Adrenal gland (tissue), 12 donors: ENCODE results near the gene ERN1. TPM values are rescaled to one million over a fixed set of nuclear protein-coding genes. Genes with fewer than 3 reads are reported as not detected.

ENCODE experiments used
- DNase-seq, 7 donors: peaks; one replicate each; pipeline ENCODE4 v3.0.0-alpha.2; 2019 to 2020
- H3K27ac ChIP-seq, 5 donors: fragments of 200-600 bp; sonication (generic) in 4 of 5; 1 replicate in 3 of 5; 2 replicates in 2 of 5; pipeline versions ENCODE4 v1.5.1 to v1.8.0; 2016 to 2020; ENCODE audit warnings: mild to moderate bottlenecking in 1 of 5
- H3K27me3 ChIP-seq: fragments of 200-600 bp; 2 replicates; pipeline ENCODE4 v1.8.0; 2021
- H3K36me3 ChIP-seq, 2 donors: fragments of 200-600 bp; replicated peaks in 1 of 2; 1 replicate in 1 of 2; 2 replicates in 1 of 2; pipeline versions ENCODE4 v1.5.1 to v1.8.0; 2018 to 2022
- H3K4me1 ChIP-seq, 2 donors: fragments of 200-600 bp; replicated peaks in 1 of 2; 1 replicate in 1 of 2; 2 replicates in 1 of 2; pipeline versions ENCODE4 v1.5.1 to v1.8.0; 2018 to 2021
- H3K4me3 ChIP-seq, 4 donors: fragments of 200-600 bp; sonication (generic) in 3 of 4; one replicate each; pipeline ENCODE4 v1.5.1; 2016 to 2018
- H3K9me3 ChIP-seq, 3 donors: fragments of 200-600 bp; sonication (generic) in 1 of 3; replicated peaks in 1 of 3; 1 replicate in 2 of 3; 2 replicates in 1 of 3; pipeline versions ENCODE4 v1.5.1 to v1.8.0; 2016 to 2021
- POLR2A ChIP-seq, 2 donors: fragments of 450-650 bp; IDR thresholded peaks; one replicate each; pipeline ENCODE4 v1.6.1; 2017; ENCODE audit warnings: antibody characterized with exemption in 2 of 2, mild to moderate bottlenecking in 2 of 2, moderate library complexity in 1 of 2
- WGBS, 4 donors: extraction: QIAGEN DNeasy Blood & Tissue Kit in 2 of 4; methylation state at CpG; one replicate each; pipeline versions ENCODE4 v1.1.5 to v1.1.7; 2013 to 2017; 5-methylcytosine and 5-hydroxymethylcytosine counted together
- intact Hi-C, 2 donors: fragments of 100-400 bp; cut with DNase I; formaldehyde crosslinking; loops; one replicate each; pipeline versions ENCODE4 v1.14.1 to v1.15.0; 2022 to 2023
- polyA plus RNA-seq, 3 donors: library from polyadenylated mRNA; stranded (reverse); fragments of 200-250 nt in 2 of 3; fragments of 350-450 nt in 1 of 3; fragmentation: Illumina TruSeq in 1 of 3; extraction: RNeasy Lipid Tissue Mini Kit (QIAGEN cat#74804) in 1 of 3; gene quantifications; one replicate each; pipeline ENCODE4 v1.2.3, GENCODE V29; 2013 to 2014
- total RNA-seq, 9 donors: library from RNA; depleted of rRNA in 4 of 9; stranded (reverse); fragments of >200 nt in 4 of 9; fragments of 120-200 nt in 1 of 9; fragmentation: NEBNext Ultra II Directional in 1 of 9; extraction: Animal tissue kit (Norgen Biotek cat#: 25700) in 1 of 9; gene quantifications; one replicate each; pipeline versions ENCODE4 v1.1.0 to v1.2.4, GENCODE V29; 2013 to 2023
- TF ChIP-seq, protein P1 (sequence below), 6 experiments: fragments of 450-650 bp in 4 of 6; fragments of 200-600 bp in 2 of 6; sonication (generic) in 1 of 6; IDR thresholded peaks; 1 replicate in 5 of 6; 2 replicates in 1 of 6; pipeline versions ENCODE4 v1.5.1 to v1.8.0; 2016 to 2021; ENCODE audit warnings: antibody characterized with exemption in 6 of 6, mild to moderate bottlenecking in 2 of 6, moderate library complexity in 1 of 6
- donor health status: healthy with polysubstance abuse.
- donor health status: Bipolar disorder and iron deficiency.
- donor health status: DM: yes; HTN: yes; CAD: no.
- donor health status: DM: no; HTN: no; CAD: no.
- donor health status: DM: no; HTN: no; CAD: no.
- donor health status: DM: yes; HTN: yes; CAD: no.

Gene ERN1
- total and polyA plus RNA-seq, 12 donors, result 31.9 to 205 (median 63.1) TPM

DNA sequence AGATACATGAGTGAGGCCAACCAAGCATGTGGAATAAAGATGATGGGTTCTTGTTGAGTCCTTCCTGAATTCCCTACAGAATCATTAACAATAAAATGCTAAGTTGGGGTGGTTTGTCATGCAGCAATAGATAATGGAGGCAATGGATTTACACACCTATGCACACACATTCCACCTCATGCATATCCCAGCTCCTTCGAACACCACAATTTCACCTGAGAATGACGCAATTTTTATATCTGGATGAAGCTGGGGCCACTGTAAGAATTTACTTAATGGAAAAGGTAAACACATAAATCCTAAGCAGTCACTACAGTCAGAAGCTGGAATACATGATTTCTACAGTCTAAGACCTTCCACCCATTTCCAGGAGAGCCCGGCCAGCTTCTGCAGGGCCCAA is 59.7 kb downstream of the ERN1 start:
- no peak overlapping the region for H3K27ac ChIP-seq

DNA sequence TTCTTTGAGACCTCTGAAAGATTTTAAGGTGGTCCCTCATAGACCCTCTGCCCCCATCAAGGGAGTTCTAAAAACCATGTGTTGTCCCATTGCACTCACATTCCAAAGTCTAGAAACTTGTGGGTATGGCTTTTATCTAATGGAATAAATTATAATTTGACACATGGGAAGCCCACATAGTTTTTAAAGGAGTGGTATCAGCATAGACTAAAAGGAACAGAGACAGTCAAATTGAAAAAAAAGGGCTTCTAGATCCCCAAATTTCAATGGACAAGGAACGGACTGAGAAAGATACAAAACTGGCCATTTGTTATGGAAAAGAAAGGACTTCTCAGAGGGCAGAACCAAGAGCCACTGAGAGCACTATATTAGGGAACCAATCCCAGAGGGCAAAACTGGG is 60.8 kb downstream of the ERN1 start:
- no peaks in the 10 kb centered on the region for H3K27me3 ChIP-seq
- H3K9me3 ChIP-seq, result no peaks in the 10 kb centered on the region
- intact Hi-C loops, result loop anchor here in 1 of 2 donors (10.0 kb wide), 2 partner anchors 66 to 216 kb away; partner anchors contain the start of gene ERN1
- WGBS, 4 donors, result 96 to 98% (median 97%) methylated on average over 1 of the region's 1 CpG
- H3K27ac ChIP-seq, result no peak overlapping the region
- DNase-seq, result no peak
- TF ChIP-seq POLR2A (IDR thresholded peaks at IDR 0.05), result no peak
- TF ChIP-seq, protein P1, sequence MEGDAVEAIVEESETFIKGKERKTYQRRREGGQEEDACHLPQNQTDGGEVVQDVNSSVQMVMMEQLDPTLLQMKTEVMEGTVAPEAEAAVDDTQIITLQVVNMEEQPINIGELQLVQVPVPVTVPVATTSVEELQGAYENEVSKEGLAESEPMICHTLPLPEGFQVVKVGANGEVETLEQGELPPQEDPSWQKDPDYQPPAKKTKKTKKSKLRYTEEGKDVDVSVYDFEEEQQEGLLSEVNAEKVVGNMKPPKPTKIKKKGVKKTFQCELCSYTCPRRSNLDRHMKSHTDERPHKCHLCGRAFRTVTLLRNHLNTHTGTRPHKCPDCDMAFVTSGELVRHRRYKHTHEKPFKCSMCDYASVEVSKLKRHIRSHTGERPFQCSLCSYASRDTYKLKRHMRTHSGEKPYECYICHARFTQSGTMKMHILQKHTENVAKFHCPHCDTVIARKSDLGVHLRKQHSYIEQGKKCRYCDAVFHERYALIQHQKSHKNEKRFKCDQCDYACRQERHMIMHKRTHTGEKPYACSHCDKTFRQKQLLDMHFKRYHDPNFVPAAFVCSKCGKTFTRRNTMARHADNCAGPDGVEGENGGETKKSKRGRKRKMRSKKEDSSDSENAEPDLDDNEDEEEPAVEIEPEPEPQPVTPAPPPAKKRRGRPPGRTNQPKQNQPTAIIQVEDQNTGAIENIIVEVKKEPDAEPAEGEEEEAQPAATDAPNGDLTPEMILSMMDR (IDR thresholded peaks at IDR 0.05), result no peak
- no peak overlapping the region for H3K4me3 ChIP-seq
- H3K4me1 ChIP-seq, result peaks cover 0 to 12% of the 10 kb centered on the region in 2 donors
- H3K36me3 ChIP-seq, result peaks cover 0 to 90% of the 10 kb centered on the region in 2 donors

More for the DNA sequence above, 59.7 kb downstream of the ERN1 start:
- 97 to 98% (median 98%) methylated on average over 3 of the region's 3 CpGs for WGBS, 4 donors
- Histone ChIP-seq H3K4me1 (peaks cover 0 to 7% of the 10 kb centered on the region in 2 donors), H3K27me3 (no peaks in the 10 kb centered on the region), H3K9me3 (no peaks in the 10 kb centered on the region), H3K4me3 (no peak overlapping the region), H3K36me3 (peaks cover 0 to 91% of the 10 kb centered on the region in 2 donors)
- intact Hi-C loops, result no loop called here
- no peak for DNase-seq
- no peak for TF ChIP-seq POLR2A (IDR thresholded peaks at IDR 0.05)
- TF ChIP-seq, protein P1 (IDR thresholded peaks at IDR 0.05), result no peak

DNA sequence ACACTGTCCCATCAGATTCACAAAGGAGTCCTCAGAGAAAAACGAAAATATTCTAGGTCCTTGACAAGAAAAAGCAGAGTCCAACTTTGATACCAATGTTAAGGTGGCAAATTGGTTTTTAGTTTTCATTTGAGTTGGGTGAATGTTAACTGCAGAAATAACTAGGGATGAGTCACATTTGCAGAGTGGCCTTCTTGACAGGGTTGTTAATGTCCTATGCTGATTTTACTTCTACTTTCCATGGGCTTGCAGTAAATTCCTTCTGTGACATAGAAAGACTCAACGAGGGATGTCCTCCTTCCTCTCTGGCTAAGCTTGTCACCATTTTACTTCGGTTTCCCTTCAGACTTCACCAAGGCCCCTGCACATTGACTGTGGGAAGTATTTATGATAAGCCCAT is 62.3 kb downstream of the ERN1 start:
- H3K4me3 ChIP-seq, result no peak overlapping the region
- peak overlapping the region in 3 of 5 donors; percentile 24 to 60 (median 47) for H3K27ac ChIP-seq
- peaks cover 0 to 91% of the 10 kb centered on the region in 2 donors for H3K36me3 ChIP-seq
- H3K9me3 ChIP-seq, result no peaks in the 10 kb centered on the region
- TF ChIP-seq POLR2A (IDR thresholded peaks at IDR 0.05), result no peak
- TF ChIP-seq, protein P1 (IDR thresholded peaks at IDR 0.05), result no peak
- H3K4me1 ChIP-seq, result peaks cover 4 to 27% of the 10 kb centered on the region in 2 donors
- WGBS, 4 donors, result 34 to 49% (median 45%) methylated on average over 3 of the region's 3 CpGs
- DNase-seq, result no peak
- H3K27me3 ChIP-seq, result no peaks in the 10 kb centered on the region
- intact Hi-C loops, result loop anchor here in 1 of 2 donors (10.0 kb wide), 2 partner anchors 67 to 217 kb away; partner anchors contain the start of gene ERN1

DNA sequence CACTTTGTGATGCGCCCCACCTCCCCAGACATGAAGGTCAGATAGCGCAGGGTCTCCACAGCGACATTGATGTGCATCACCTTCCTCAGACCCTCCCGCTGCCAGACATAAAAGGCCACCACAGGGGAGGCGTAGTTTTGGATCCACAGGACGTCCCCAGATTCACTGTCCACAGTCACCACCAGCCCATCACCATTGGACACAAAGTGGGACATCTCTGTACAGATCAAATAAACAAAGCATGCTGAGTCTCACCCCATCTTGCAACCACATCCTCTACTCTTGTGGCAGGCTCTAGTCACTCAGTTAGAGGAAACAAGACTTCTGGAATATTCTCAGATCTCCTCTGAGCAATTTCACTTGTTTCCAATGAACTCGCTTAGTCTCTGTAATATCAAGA is 63.2 kb downstream of the ERN1 start:
- WGBS, 4 donors, result 84 to 87% (median 85%) methylated on average over 5 to 7 of the region's 7 CpGs
- H3K4me1 ChIP-seq, result peaks cover 4 to 35% of the 10 kb centered on the region in 2 donors
- no peaks in the 10 kb centered on the region for H3K9me3 ChIP-seq
- no peak for TF ChIP-seq POLR2A (IDR thresholded peaks at IDR 0.05)
- TF ChIP-seq, protein P1 (IDR thresholded peaks at IDR 0.05), result no peak
- DNase-seq, result no peak
- intact Hi-C loops, result loop anchor here in 1 of 2 donors (10.0 kb wide), 2 partner anchors 68 to 218 kb away; partner anchors contain the start of gene ERN1
- H3K4me3 ChIP-seq, result no peak overlapping the region
- H3K27ac ChIP-seq, result peak overlapping the region in 1 of 5 donors; percentile 47
- H3K27me3 ChIP-seq, result no peaks in the 10 kb centered on the region
- H3K36me3 ChIP-seq, result peaks cover 0 to 81% of the 10 kb centered on the region in 2 donors
